Neural cell (in vitro differentiated cells): Measurements from ENCODE around the gene MREG. TPM values are rescaled to one million over a fixed set of nuclear protein-coding genes. Genes with fewer than 3 reads are reported as not detected.

Experiments
- H2AFZ ChIP-seq: fragments of 200-600, 300-800 bp; sonication (generic), shearing (Covaris generic); 2 replicates; pipeline ENCODE4 v1.6.0; 2014; ENCODE audit warnings: low read depth, mild to moderate bottlenecking, antibody characterized with exemption, low read length, moderate library complexity
- H3F3A ChIP-seq: fragments of 200-600 bp; shearing (Covaris generic); 2 replicates; pipeline ENCODE4 v1.6.1; 2016; ENCODE audit warnings: mild to moderate bottlenecking, moderate library complexity, mixed read lengths, antibody characterized with exemption, low read length; ENCODE audit not compliant: insufficient read depth, poor library complexity, severe bottlenecking
- H3K27ac ChIP-seq: fragments of 200-600, 300-800 bp; sonication (generic), shearing (Covaris generic); 2 replicates; pipeline ENCODE4 v1.5.1; 2014; ENCODE audit warnings: mild to moderate bottlenecking, low read length, moderate library complexity
- H3K27me3 ChIP-seq: fragments of 300-800, 200-600 bp; sonication (generic), shearing (Covaris generic); 2 replicates; pipeline ENCODE4 v1.6.0; 2014; ENCODE audit warnings: mild to moderate bottlenecking, low read depth, low read length, moderate library complexity; ENCODE audit not compliant: insufficient read depth
- H3K36me3 ChIP-seq: fragments of 300-800, 200-600 bp; sonication (generic), shearing (Covaris generic); 2 replicates; pipeline ENCODE4 v1.5.1; 2014; ENCODE audit warnings: mild to moderate bottlenecking, antibody characterized with exemption, low read length, moderate library complexity; ENCODE audit not compliant: insufficient read depth
- H3K4me2 ChIP-seq: fragments of 300-800, 200-600 bp; sonication (generic), shearing (Covaris generic); 2 replicates; pipeline ENCODE4 v1.6.0; 2014; ENCODE audit warnings: mild to moderate bottlenecking, low read length
- H3K4me3 ChIP-seq: fragments of 300-800, 200-600 bp; sonication (generic), shearing (Covaris generic); 2 replicates; pipeline ENCODE4 v1.5.1; 2014; ENCODE audit warnings: mild to moderate bottlenecking, low read length, moderate library complexity
- H3K79me2 ChIP-seq: fragments of 200-600 bp; shearing (Covaris generic); replicated peaks from 2 replicates; pipeline ENCODE4 v1.6.0; 2014; ENCODE audit warnings: mild to moderate bottlenecking, low read length, moderate library complexity; ENCODE audit not compliant: insufficient read depth
- H3K9ac ChIP-seq: fragments of 300-800, 200-600 bp; sonication (generic), shearing (Covaris generic); 2 replicates; pipeline ENCODE4 v1.6.1; 2016; ENCODE audit warnings: mild to moderate bottlenecking, low read length, mixed read lengths
- H3K9me2 ChIP-seq: fragments of 200-600 bp; shearing (Covaris generic); 2 replicates; pipeline ENCODE4 v1.6.1; 2016; ENCODE audit warnings: mild to moderate bottlenecking, low read length, mixed read lengths; ENCODE audit not compliant: insufficient read depth
- H3K9me3 ChIP-seq: fragments of 200-600, 300-800 bp; sonication (generic), shearing (Covaris generic); 2 replicates; pipeline ENCODE4 v1.6.1; 2016; ENCODE audit warnings: mild to moderate bottlenecking, mixed run types, low read length, moderate library complexity, mixed read lengths
- H4K20me1 ChIP-seq: fragments of 200-600 bp; shearing (Covaris generic); 2 replicates; pipeline ENCODE4 v1.6.1; 2016; ENCODE audit warnings: mild to moderate bottlenecking, mixed run types; ENCODE audit not compliant: insufficient read depth
- CTCF ChIP-seq: fragments of 450-650 bp; IDR thresholded peaks from 2 replicates; pipeline ENCODE4 v1.5.1; 2014; ENCODE audit warnings: antibody characterized with exemption, mild to moderate bottlenecking, moderate library complexity; ENCODE audit not compliant: poor library complexity, severe bottlenecking
- EP300 ChIP-seq: fragments of 450-650 bp; conservative IDR thresholded peaks from 2 replicates; pipeline ENCODE4 v1.6.1; 2014; ENCODE audit warnings: antibody characterized with exemption, mild to moderate bottlenecking, moderate library complexity; ENCODE audit not compliant: poor library complexity, severe bottlenecking
- EZH2 ChIP-seq: fragments of 200-600, 300-800 bp; shearing (Covaris generic), sonication (generic); IDR thresholded peaks from 2 replicates; pipeline ENCODE4 v1.6.1; 2014; ENCODE audit warnings: antibody characterized with exemption, low read length, borderline replicate concordance, mild to moderate bottlenecking; ENCODE audit not compliant: insufficient read depth, poor library complexity, severe bottlenecking
- MXI1 ChIP-seq: fragments of 450-650 bp; conservative IDR thresholded peaks from 2 replicates; pipeline ENCODE4 v1.6.1; 2014; ENCODE audit warnings: antibody characterized with exemption, mild to moderate bottlenecking; ENCODE audit not compliant: poor library complexity, severe bottlenecking
- POLR2AphosphoS5 ChIP-seq: IDR thresholded peaks from 2 replicates; pipeline ENCODE4 v1.6.1; 2012
- RAD21 ChIP-seq: fragments of 450-650 bp; conservative IDR thresholded peaks from 2 replicates; pipeline ENCODE4 v1.6.1; 2014; ENCODE audit warnings: antibody characterized with exemption, mild to moderate bottlenecking, moderate library complexity
- REST ChIP-seq: IDR thresholded peaks from 2 replicates; pipeline ENCODE4 v1.6.1; 2012; ENCODE audit warnings: borderline replicate concordance
- SMC3 ChIP-seq: fragments of 450-650 bp; conservative IDR thresholded peaks from 2 replicates; pipeline ENCODE4 v1.6.1; 2014; ENCODE audit warnings: antibody characterized with exemption, mild to moderate bottlenecking, moderate library complexity; ENCODE audit not compliant: poor library complexity
- TAF1 ChIP-seq: IDR thresholded peaks from 2 replicates; pipeline ENCODE4 v1.6.1; 2012; ENCODE audit warnings: low read depth
- polyA plus RNA-seq: library from polyadenylated mRNA; depleted of rRNA; stranded (reverse); fragments of >200 nt; gene quantifications from 2 replicates; pipeline ENCODE4 v1.2.3, GENCODE V29; 2014

The MREG gene
- polyA plus RNA-seq, 1 donor from 2014 or later = 9.1 TPM

- no peaks in the 10 kb centered on the region for H3K9me3 ChIP-seq
- no peak overlapping the region for H3K27ac ChIP-seq
- H3F3A ChIP-seq = no peaks in the 10 kb centered on the region
- H3K79me2 ChIP-seq = no peaks in the 10 kb centered on the region
- H3K36me3 ChIP-seq = no peaks in the 10 kb centered on the region
- no peak overlapping the region for H3K4me3 ChIP-seq
- TF ChIP-seq POLR2AphosphoS5 = no peak
- TF ChIP-seq MXI1 = no peak
- peak; percentile 93 for TF ChIP-seq SMC3
- no peak for TF ChIP-seq TAF1
- TF ChIP-seq EP300 = no peak
- no peak for TF ChIP-seq REST
- TF ChIP-seq RAD21 = peak; percentile 94
- TF ChIP-seq CTCF = peak; percentile 91
- no peak overlapping the region for H2AFZ ChIP-seq
- H3K27me3 ChIP-seq = no peaks in the 10 kb centered on the region
- no peak overlapping the region for H3K9ac ChIP-seq
- H4K20me1 ChIP-seq = no peaks in the 10 kb centered on the region
- H3K4me2 ChIP-seq = no peak overlapping the region
- no peaks in the 10 kb centered on the region for H3K9me2 ChIP-seq
These were observed 92.9 kb downstream of the MREG start for GRCh38 chr2:215920244-215921100.

GRCh38 chr2:215919624-215920243, 93.6 kb downstream of the MREG start:
- Histone ChIP-seq H2AFZ (no peak overlapping the region), H3K27ac (no peak overlapping the region), H3K4me2 (no peak overlapping the region), H3K9me2 (no peaks in the 10 kb centered on the region), H3K36me3 (no peaks in the 10 kb centered on the region), H3F3A (no peaks in the 10 kb centered on the region), H3K9ac (no peak overlapping the region), H3K27me3 (no peaks in the 10 kb centered on the region), H4K20me1 (no peaks in the 10 kb centered on the region), H3K4me3 (no peak overlapping the region), H3K79me2 (no peaks in the 10 kb centered on the region), H3K9me3 (no peaks in the 10 kb centered on the region)
- TF ChIP-seq RAD21 (no peak), TAF1 (no peak), MXI1 (no peak), CTCF (no peak), REST (no peak), POLR2AphosphoS5 (no peak), SMC3 (no peak), EP300 (no peak), EZH2 (no peak)
